Thoracic aorta endothelial cell (primary cell): ENCODE data around the gene MAGEA12. TPM values are rescaled to one million over a fixed set of nuclear protein-coding genes. Genes with fewer than 3 reads are reported as not detected.

Experiments
- total RNA-seq: library from RNA; depleted of rRNA; stranded (reverse); fragments of >200 nt; gene quantifications from 2 replicates; pipeline ENCODE4 v1.2.3, GENCODE V29; 2012

MAGEA12 gene, protein sequence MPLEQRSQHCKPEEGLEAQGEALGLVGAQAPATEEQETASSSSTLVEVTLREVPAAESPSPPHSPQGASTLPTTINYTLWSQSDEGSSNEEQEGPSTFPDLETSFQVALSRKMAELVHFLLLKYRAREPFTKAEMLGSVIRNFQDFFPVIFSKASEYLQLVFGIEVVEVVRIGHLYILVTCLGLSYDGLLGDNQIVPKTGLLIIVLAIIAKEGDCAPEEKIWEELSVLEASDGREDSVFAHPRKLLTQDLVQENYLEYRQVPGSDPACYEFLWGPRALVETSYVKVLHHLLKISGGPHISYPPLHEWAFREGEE
- total RNA-seq = not detected in 2 replicates

DNA sequence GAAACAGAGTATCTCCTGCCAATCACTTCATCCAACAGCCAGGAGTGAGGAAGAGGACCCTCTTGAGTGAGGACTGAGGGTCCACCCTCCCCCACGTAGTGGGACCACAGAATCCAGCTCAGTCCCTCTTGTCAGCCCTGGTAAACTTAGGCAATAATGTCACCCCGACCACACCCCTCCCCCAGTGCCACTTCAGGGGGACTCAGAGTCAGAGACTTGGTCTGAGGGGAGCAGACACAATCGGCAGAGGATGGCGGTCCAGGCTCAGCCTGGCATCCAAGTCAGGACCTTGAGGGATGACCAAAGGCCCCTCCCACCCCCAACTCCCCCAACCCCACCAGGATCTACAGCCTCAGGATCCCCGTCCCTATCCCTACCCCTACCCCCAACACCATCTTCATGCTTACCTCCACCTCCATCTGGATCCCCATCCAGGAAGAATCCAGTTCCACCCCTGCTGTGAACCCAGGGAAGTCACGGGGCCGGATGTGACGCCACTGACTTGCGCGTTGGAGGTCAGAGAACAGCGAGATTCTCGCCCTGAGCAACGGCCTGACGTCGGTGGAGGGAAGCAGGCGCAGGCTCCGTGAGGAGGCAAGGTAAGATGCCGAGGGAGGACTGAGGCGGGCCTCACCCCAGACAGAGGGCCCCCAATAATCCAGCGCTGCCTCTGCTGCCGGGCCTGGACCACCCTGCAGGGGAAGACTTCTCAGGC is at the start of gene MAGEA12, which contains the start of gene CSAG1:
MAGEA12 (plus strand) TSS at position 497 of the 715 bp plus-strand sequence. CDS start 2,405 bp downstream, outside the sequence.
CSAG1 (minus strand) TSS at position 461 of the 715 bp plus-strand sequence. CDS start 1,261 bp downstream, outside the sequence.

DNA sequence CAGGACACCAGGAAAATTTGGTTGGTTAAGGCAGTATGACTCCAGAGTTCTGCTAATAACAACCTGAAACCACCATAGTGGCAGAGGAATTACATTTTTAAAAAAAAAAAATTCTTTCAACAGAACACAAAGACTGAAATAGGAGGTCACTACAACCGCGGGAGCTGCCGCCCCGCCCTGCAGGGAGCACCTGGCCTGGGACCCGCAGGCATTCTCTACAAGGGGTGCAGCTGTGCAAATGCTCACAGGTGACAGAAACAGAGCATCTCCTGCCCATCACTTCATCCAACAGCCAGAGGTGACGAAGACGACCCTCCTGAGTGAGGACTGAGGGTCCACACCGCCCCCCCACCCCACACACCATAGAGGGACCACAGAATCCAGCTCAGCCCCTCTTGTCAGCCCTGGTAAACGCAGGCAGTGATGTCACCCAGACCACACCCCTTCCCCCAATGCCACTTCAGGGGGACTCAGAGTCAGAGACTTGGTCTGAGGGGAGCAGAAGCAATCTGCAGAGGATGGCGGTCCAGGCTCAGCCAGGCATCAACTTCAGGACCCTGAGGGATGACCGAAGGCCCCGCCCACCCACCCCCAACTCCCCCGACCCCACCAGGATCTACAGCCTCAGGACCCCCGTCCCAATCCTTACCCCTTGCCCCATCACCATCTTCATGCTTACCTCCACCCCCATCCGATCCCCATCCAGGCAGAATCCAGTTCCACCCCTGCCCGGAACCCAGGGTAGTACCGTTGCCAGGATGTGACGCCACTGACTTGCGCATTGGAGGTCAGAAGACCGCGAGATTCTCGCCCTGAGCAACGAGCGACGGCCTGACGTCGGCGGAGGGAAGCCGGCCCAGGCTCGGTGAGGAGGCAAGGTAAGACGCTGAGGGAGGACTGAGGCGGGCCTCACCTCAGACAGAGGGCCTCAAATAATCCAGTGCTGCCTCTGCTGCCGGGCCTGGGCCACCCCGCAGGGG is 35.3 kb upstream of the MAGEA12 start, which contains the start of gene MAGEA3:
MAGEA3 (plus strand) TSS at position 843 of the 980 bp plus-strand sequence. CDS start 2,039 bp downstream, outside the sequence.

DNA sequence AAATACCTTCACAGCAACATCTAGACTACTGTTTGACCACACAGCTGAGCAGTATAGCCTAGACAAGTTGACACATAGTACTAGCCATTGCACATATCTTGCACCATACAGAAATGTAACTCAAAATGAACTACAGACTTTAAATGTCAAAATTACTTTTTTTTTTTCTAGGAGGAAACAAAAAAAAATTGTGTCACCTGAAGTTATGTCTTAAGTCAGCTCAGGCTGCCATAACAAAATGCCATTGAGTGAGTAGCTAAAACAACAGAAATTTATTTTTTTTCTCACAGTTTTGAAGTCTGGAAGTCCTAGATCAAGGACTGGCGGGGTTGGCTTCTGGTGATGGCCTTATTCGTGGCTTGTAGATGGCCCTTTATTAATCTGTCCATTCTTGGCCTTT is 24.4 kb upstream of the MAGEA12 start, which contains the start of gene CSAG2:
CSAG2 (minus strand) TSS at position 101 of the 400 bp plus-strand sequence. CDS start 161 bp downstream, outside the sequence.

DNA sequence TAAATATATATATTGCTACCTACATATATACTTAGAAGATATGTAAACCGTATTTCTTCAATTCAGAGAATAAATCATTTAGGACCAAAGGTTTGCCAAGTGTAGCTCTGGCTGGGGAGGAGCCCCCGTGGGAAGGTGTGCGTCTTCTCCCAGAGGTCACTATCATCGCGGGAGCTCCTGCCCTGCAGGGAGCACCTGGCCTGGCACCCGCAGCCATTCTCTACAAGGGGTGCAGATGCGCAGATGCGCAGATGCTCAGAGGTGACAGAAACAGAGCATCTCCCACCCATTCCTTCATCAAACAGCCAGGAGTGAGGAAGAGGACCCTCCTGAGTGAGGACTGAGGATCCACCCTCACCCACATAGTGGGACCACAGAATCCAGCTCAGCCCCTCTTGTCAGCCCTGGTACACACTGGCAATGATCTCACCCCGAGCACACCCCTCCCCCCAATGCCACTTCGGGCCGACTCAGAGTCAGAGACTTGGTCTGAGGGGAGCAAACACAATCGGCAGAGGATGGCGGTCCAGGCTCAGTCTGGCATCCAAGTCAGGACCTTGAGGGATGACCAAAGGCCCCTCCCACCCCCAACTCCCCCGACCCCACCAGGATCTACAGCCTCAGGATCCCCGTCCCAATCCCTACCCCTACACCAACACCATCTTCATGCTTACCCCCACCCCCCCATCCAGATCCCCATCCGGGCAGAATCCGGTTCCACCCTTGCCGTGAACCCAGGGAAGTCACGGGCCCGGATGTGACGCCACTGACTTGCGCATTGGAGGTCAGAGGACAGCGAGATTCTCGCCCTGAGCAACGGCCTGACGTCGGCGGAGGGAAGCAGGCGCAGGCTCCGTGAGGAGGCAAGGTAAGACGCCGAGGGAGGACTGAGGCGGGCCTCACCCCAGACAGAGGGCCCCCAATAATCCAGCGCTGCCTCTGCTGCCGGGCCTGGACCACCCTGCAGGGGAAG is 19.5 kb upstream of the MAGEA12 start, which contains the start of gene MAGEA2B:
MAGEA2B (plus strand) TSS at position 814 of the 973 bp plus-strand sequence. CDS start 2,479 bp downstream, outside the sequence.

DNA sequence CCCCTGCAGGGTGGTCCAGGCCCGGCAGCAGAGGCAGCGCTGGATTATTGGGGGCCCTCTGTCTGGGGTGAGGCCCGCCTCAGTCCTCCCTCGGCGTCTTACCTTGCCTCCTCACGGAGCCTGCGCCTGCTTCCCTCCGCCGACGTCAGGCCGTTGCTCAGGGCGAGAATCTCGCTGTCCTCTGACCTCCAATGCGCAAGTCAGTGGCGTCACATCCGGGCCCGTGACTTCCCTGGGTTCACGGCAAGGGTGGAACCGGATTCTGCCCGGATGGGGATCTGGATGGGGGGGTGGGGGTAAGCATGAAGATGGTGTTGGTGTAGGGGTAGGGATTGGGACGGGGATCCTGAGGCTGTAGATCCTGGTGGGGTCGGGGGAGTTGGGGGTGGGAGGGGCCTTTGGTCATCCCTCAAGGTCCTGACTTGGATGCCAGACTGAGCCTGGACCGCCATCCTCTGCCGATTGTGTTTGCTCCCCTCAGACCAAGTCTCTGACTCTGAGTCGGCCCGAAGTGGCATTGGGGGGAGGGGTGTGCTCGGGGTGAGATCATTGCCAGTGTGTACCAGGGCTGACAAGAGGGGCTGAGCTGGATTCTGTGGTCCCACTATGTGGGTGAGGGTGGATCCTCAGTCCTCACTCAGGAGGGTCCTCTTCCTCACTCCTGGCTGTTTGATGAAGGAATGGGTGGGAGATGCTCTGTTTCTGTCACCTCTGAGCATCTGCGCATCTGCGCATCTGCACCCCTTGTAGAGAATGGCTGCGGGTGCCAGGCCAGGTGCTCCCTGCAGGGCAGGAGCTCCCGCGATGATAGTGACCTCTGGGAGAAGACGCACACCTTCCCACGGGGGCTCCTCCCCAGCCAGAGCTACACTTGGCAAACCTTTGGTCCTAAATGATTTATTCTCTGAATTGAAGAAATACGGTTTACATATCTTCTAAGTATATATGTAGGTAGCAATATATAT is 20.4 kb downstream of the MAGEA12 start, which contains the start of gene MAGEA2:
MAGEA2 (minus strand) TSS at position 157 of the 965 bp plus-strand sequence. CDS start 2,479 bp downstream, outside the sequence.

DNA sequence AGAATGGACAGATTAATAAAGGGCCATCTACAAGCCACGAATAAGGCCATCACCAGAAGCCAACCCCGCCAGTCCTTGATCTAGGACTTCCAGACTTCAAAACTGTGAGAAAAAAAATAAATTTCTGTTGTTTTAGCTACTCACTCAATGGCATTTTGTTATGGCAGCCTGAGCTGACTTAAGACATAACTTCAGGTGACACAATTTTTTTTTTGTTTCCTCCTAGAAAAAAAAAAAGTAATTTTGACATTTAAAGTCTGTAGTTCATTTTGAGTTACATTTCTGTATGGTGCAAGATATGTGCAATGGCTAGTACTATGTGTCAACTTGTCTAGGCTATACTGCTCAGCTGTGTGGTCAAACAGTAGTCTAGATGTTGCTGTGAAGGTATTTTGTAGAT is 25.4 kb downstream of the MAGEA12 start, which contains the start of gene CSAG3:
CSAG3 (plus strand) TSS at position 301 of the 400 bp plus-strand sequence.

DNA sequence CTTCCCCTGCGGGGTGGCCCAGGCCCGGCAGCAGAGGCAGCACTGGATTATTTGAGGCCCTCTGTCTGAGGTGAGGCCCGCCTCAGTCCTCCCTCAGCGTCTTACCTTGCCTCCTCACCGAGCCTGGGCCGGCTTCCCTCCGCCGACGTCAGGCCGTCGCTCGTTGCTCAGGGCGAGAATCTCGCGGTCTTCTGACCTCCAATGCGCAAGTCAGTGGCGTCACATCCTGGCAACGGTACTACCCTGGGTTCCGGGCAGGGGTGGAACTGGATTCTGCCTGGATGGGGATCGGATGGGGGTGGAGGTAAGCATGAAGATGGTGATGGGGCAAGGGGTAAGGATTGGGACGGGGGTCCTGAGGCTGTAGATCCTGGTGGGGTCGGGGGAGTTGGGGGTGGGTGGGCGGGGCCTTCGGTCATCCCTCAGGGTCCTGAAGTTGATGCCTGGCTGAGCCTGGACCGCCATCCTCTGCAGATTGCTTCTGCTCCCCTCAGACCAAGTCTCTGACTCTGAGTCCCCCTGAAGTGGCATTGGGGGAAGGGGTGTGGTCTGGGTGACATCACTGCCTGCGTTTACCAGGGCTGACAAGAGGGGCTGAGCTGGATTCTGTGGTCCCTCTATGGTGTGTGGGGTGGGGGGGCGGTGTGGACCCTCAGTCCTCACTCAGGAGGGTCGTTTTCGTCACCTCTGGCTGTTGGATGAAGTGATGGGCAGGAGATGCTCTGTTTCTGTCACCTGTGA is 36.2 kb downstream of the MAGEA12 start, which contains the start of gene MAGEA6:
MAGEA6 (minus strand) TSS at position 141 of the 741 bp plus-strand sequence. CDS start 2,039 bp downstream, outside the sequence.

Other genes with a start within 250 kb of the MAGEA12 start
- not detected in 2 replicates for gene GABRQ, start 95.9 kb upstream of the MAGEA12 start, total RNA-seq
- not detected in 2 replicates for gene MAGEA3, start 35.0 kb upstream of the MAGEA12 start, total RNA-seq
- not detected in 2 replicates for gene CSAG2, start 24.5 kb upstream of the MAGEA12 start, total RNA-seq
- gene MAGEA2B, start 19.1 kb upstream of the MAGEA12 start, total RNA-seq = not detected in 2 replicates
- gene CSAG1, start within 50 bp of the MAGEA12 start, total RNA-seq = not detected in 2 replicates
- not detected in 2 replicates for gene MAGEA2, start 20.1 kb downstream of the MAGEA12 start, total RNA-seq
- gene CSAG3, start 25.5 kb downstream of the MAGEA12 start, total RNA-seq = not detected in 2 replicates
- not detected in 2 replicates for gene MAGEA6, start 35.9 kb downstream of the MAGEA12 start, total RNA-seq
- gene CETN2, start 97.0 kb downstream of the MAGEA12 start, total RNA-seq = 35.7 and 41.9 TPM in 2 replicates
- gene NSDHL, start 97.3 kb downstream of the MAGEA12 start, total RNA-seq = 21.9 and 33.3 TPM in 2 replicates
- gene ZNF185, start 164.3 kb downstream of the MAGEA12 start, total RNA-seq = 29.1 and 64.0 TPM in 2 replicates